ENCODE data around the gene FGF9. TPM values are rescaled to one million over a fixed set of nuclear protein-coding genes. Genes with fewer than 3 reads are reported as not detected.
A peak's percentile ranks its signal among the peaks of the same experiment; 100 is the strongest.

Gene FGF9
- total RNA-seq, 2 donors from 2014 or later = 0.05 TPM; not detected in 1

- no peaks in the 10 kb centered on the region for H3K36me3 Mint-ChIP-seq (ENCODE audit: low read depth)
- no peak overlapping the region for H3K4me3 Mint-ChIP-seq
- no peaks in the 10 kb centered on the region for H3K4me1 Mint-ChIP-seq
- peaks cover 10% of the 10 kb centered on the region for H3K27me3 Mint-ChIP-seq
- H3K27ac Mint-ChIP-seq = no peak overlapping the region
- H3K9me3 Mint-ChIP-seq = no peaks in the 10 kb centered on the region
- ATAC-seq (replicated peaks) = no peak
These were observed 14.7 kb downstream of the FGF9 start for GRCh38 chr13:21685485-21686064.

DNA sequence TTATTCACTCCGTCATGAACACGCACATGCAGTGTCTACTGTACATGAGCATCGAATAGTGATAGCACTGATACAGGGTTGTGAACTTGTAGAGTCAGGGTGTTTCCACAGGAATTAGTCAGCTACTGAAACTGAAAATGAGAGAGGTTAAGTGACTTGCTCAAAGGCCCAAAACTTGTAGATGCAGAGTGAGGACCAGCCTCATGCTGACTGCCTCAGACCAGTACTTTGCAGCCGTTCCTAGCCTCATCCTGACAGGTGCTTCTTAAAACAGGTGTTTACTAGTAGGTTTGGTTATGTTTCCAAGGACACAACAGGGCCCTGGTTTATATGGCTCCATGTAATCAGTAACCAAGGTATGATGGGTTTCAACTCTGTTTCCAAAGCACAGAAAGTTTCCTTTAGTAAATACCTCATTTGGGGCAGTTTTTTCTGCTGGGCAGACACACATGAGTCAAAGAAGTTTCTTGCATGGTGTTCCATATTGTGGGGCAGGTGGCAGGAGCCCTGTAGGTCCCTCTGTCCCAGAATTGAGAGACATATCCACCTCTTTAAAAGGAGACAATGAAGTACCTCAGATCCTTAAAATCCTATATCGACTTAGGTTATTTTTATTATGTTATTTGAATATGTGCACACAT, 16.0 kb downstream of the FGF9 start:
- no peak overlapping the region for H3K27ac Mint-ChIP-seq
- no peaks in the 10 kb centered on the region for H3K4me1 Mint-ChIP-seq
- no peaks in the 10 kb centered on the region for H3K9me3 Mint-ChIP-seq
- no peaks in the 10 kb centered on the region for H3K36me3 Mint-ChIP-seq (ENCODE audit: low read depth)
- ATAC-seq (replicated peaks) = peak; percentile 93
- peaks cover 10% of the 10 kb centered on the region for H3K27me3 Mint-ChIP-seq
- no peak overlapping the region for H3K4me3 Mint-ChIP-seq

DNA sequence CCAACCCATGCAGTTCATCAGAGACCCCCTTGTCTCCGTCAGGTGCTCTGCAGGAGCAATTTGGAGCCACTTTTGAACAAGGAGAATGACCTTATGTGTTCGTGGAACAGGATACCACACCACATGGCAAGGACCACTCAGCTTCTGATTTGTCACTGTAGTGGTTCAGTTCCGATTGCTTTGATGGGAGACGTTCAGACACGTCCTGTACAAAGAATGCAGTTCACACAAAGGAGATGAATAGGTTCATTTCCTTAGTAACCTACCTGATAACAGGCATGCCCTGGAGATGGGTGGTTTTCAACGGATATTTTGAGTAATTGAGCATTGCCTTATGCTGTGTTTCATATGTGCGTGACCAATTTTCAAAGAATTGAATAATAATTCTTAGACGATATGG, 17.2 kb downstream of the FGF9 start:
- H3K4me1 Mint-ChIP-seq = no peaks in the 10 kb centered on the region

GRCh38 chr13:21689097-21689496, 18.2 kb downstream of the FGF9 start:
- Mint-ChIP-seq H3K36me3 (ENCODE audit: low read depth) (no peaks in the 10 kb centered on the region), H3K27me3 (peaks cover 9% of the 10 kb centered on the region), H3K9me3 (no peaks in the 10 kb centered on the region), H3K27ac (no peak overlapping the region), H3K4me1 (no peaks in the 10 kb centered on the region), H3K4me3 (no peak overlapping the region)
- no peak for ATAC-seq (replicated peaks)

More for the DNA sequence above, 17.2 kb downstream of the FGF9 start:
- H3K36me3 Mint-ChIP-seq (ENCODE audit: low read depth) = no peaks in the 10 kb centered on the region
- H3K9me3 Mint-ChIP-seq = no peaks in the 10 kb centered on the region
- peaks cover 10% of the 10 kb centered on the region for H3K27me3 Mint-ChIP-seq
- H3K27ac Mint-ChIP-seq = no peak overlapping the region
- no peak overlapping the region for H3K4me3 Mint-ChIP-seq
- ATAC-seq (replicated peaks) = no peak

GRCh38 chr13:21690955-21691354, 20.1 kb downstream of the FGF9 start:
- Mint-ChIP-seq H3K4me1 (no peaks in the 10 kb centered on the region), H3K36me3 (ENCODE audit: low read depth) (no peaks in the 10 kb centered on the region), H3K27me3 (peaks cover 4% of the 10 kb centered on the region), H3K9me3 (no peaks in the 10 kb centered on the region), H3K27ac (no peak overlapping the region), H3K4me3 (no peak overlapping the region)
- no peak for ATAC-seq (replicated peaks)

DNA sequence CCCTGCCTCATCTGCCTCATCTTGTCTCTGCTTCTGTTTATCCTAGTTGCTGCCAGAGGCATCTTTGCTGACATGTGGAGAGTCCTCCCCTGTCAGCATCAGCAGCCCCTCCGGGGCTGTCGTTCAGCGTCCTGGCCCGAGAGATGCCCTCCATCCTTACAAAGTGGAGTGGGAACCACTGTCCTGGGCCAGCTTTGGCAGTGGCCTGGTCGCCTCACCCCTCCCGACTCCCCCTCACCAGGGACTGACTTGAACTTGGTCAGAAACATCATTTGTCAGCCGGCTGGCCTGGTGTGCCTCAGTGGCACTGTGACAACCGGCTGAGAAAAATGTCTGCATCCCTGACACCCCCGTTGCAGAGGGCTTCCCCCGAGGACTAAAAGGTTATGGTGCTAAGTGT, 20.6 kb downstream of the FGF9 start:
- no peak for ATAC-seq (replicated peaks)
- H3K9me3 Mint-ChIP-seq = no peaks in the 10 kb centered on the region
- no peaks in the 10 kb centered on the region for H3K36me3 Mint-ChIP-seq (ENCODE audit: low read depth)
- H3K27me3 Mint-ChIP-seq = peaks cover 4% of the 10 kb centered on the region
- no peaks in the 10 kb centered on the region for H3K4me1 Mint-ChIP-seq
- no peak overlapping the region for H3K4me3 Mint-ChIP-seq
- no peak overlapping the region for H3K27ac Mint-ChIP-seq

DNA sequence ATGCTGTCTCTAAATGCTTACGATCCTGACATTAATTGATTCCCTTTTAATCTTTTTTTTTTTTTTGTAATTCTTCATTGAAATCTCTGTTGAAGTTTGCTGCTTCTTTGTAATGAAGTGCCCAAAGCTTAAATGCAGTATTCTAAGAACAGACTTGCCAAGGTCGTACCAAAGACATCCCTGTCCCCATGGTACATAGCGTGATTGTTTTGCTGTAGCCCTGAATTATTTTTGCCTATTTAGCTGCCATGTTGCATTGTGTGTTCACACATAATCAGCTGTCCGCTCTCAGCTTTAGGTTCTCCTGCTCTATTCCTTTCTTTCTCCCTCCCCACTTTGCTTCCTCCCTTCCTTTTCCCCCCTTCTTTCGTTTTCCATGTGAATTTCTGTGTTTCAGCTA, 21.1 kb downstream of the FGF9 start:
- Mint-ChIP-seq H3K4me3 (no peak overlapping the region), H3K4me1 (no peaks in the 10 kb centered on the region), H3K27ac (no peak overlapping the region), H3K9me3 (no peaks in the 10 kb centered on the region), H3K36me3 (ENCODE audit: low read depth) (no peaks in the 10 kb centered on the region), H3K27me3 (peaks cover 4% of the 10 kb centered on the region)
- no peak for ATAC-seq (replicated peaks)

- H3K4me1 Mint-ChIP-seq = no peaks in the 10 kb centered on the region
- ATAC-seq (replicated peaks) = no peak
- H3K4me3 Mint-ChIP-seq = no peak overlapping the region
- no peaks in the 10 kb centered on the region for H3K36me3 Mint-ChIP-seq (ENCODE audit: low read depth)
- no peaks in the 10 kb centered on the region for H3K9me3 Mint-ChIP-seq
- H3K27me3 Mint-ChIP-seq = peaks cover 4% of the 10 kb centered on the region
- no peak overlapping the region for H3K27ac Mint-ChIP-seq
These were observed 24.0 kb downstream of the FGF9 start for GRCh38 chr13:21694831-21695230.

GRCh38 chr13:21695546-21695945, 24.7 kb downstream of the FGF9 start:
- H3K4me1 Mint-ChIP-seq = no peaks in the 10 kb centered on the region
- no peaks in the 10 kb centered on the region for H3K27me3 Mint-ChIP-seq
- H3K36me3 Mint-ChIP-seq (ENCODE audit: low read depth) = no peaks in the 10 kb centered on the region
- H3K4me3 Mint-ChIP-seq = no peak overlapping the region
- no peak for ATAC-seq (replicated peaks)
- H3K9me3 Mint-ChIP-seq = no peaks in the 10 kb centered on the region
- no peak overlapping the region for H3K27ac Mint-ChIP-seq

- Mint-ChIP-seq H3K4me3 (no peak overlapping the region), H3K27me3 (no peaks in the 10 kb centered on the region), H3K9me3 (no peaks in the 10 kb centered on the region), H3K4me1 (no peaks in the 10 kb centered on the region), H3K27ac (no peak overlapping the region), H3K36me3 (ENCODE audit: low read depth) (no peaks in the 10 kb centered on the region)
- no peak for ATAC-seq (replicated peaks)
These were observed 26.1 kb downstream of the FGF9 start for GRCh38 chr13:21696865-21697448.

GRCh38 chr13:21698817-21699679, 28.2 kb downstream of the FGF9 start:
- no peak overlapping the region for H3K27ac Mint-ChIP-seq
- no peak for ATAC-seq (replicated peaks)
- H3K36me3 Mint-ChIP-seq (ENCODE audit: low read depth) = no peaks in the 10 kb centered on the region
- no peaks in the 10 kb centered on the region for H3K27me3 Mint-ChIP-seq
- H3K9me3 Mint-ChIP-seq = no peaks in the 10 kb centered on the region
- no peaks in the 10 kb centered on the region for H3K4me1 Mint-ChIP-seq
- no peak overlapping the region for H3K4me3 Mint-ChIP-seq

GRCh38 chr13:21701460-21701859, 30.6 kb downstream of the FGF9 start:
- H3K4me1 Mint-ChIP-seq = no peaks in the 10 kb centered on the region
- H3K27me3 Mint-ChIP-seq = no peaks in the 10 kb centered on the region
- no peak overlapping the region for H3K4me3 Mint-ChIP-seq
- no peak overlapping the region for H3K27ac Mint-ChIP-seq
- H3K36me3 Mint-ChIP-seq (ENCODE audit: low read depth) = no peaks in the 10 kb centered on the region
- no peaks in the 10 kb centered on the region for H3K9me3 Mint-ChIP-seq
- ATAC-seq (replicated peaks) = no peak

DNA sequence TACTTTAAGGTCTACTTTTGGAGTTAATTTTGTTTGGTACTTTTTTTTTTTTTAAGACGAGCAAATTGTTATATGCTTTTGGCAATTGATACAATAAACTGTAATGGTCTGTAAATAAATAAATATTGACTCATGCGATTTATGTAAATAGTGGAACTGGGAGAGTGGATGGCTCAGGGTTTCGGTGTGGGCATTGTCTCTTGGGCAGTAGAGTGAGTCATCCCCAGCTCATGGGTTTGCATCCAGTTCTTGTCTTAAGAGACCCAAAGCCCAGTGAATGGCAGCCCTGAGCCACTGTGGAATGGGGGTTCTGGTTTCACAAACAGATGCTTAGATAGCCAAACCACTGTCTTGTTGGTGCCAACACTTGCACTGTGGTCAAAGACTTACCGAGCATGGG, 33.0 kb downstream of the FGF9 start:
- peaks cover 3% of the 10 kb centered on the region for H3K27me3 Mint-ChIP-seq
- H3K9me3 Mint-ChIP-seq = no peaks in the 10 kb centered on the region
- no peak overlapping the region for H3K4me3 Mint-ChIP-seq
- no peak for ATAC-seq (replicated peaks)
- no peaks in the 10 kb centered on the region for H3K4me1 Mint-ChIP-seq
- no peaks in the 10 kb centered on the region for H3K36me3 Mint-ChIP-seq (ENCODE audit: low read depth)
- no peak overlapping the region for H3K27ac Mint-ChIP-seq

DNA sequence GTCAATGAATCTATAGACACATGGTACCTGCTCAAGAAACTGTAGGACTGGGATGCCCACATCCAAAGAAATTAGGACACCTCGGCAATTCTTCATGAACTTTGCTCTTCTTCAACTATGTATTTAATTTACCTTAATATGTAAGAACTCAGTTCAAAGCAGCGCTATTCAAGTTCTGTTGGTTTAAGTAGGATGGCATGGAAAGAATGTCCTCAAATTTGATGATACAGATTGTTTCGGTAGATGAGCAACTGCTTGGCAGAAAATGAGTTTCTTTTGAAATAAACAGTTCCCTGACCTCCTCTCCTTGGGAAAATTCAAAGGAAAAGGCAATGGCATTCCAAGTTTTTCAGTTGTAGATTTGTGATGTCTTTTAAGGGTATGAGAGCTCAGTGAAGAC, 36.7 kb downstream of the FGF9 start:
- no peaks in the 10 kb centered on the region for H3K4me1 Mint-ChIP-seq
- no peak overlapping the region for H3K27ac Mint-ChIP-seq
- H3K36me3 Mint-ChIP-seq (ENCODE audit: low read depth) = no peaks in the 10 kb centered on the region
- no peak overlapping the region for H3K4me3 Mint-ChIP-seq
- peaks cover 20% of the 10 kb centered on the region for H3K27me3 Mint-ChIP-seq
- H3K9me3 Mint-ChIP-seq = peaks cover 12% of the 10 kb centered on the region
- no peak for ATAC-seq (replicated peaks)

GRCh38 chr13:21709697-21710096, 38.8 kb downstream of the FGF9 start:
- Mint-ChIP-seq H3K36me3 (ENCODE audit: low read depth) (no peaks in the 10 kb centered on the region), H3K4me1 (no peaks in the 10 kb centered on the region), H3K4me3 (no peak overlapping the region), H3K27ac (no peak overlapping the region), H3K9me3 (peaks cover 12% of the 10 kb centered on the region), H3K27me3 (peaks cover 21% of the 10 kb centered on the region)
- no peak for ATAC-seq (replicated peaks)

All from activated T-helper 17 cell treated with anti-CD3 and anti-CD28 coated beads, Interleukin-2, amount 50 U/mL, for 72 hours (primary cell).